Effector CD4-positive, alpha-beta T cell (primary cell): ENCODE data around the gene TRIP6.
"Not testable (repeated sequence)": the region's sequence is repeated elsewhere in the genome, so short reads cannot be mapped to it uniquely, and the experiment has no call there.

Experiments
- DNase-seq: peaks from one replicate; pipeline ENCODE4 v3.0.0-alpha.2; 2020

Gene TRIP6

DNA sequence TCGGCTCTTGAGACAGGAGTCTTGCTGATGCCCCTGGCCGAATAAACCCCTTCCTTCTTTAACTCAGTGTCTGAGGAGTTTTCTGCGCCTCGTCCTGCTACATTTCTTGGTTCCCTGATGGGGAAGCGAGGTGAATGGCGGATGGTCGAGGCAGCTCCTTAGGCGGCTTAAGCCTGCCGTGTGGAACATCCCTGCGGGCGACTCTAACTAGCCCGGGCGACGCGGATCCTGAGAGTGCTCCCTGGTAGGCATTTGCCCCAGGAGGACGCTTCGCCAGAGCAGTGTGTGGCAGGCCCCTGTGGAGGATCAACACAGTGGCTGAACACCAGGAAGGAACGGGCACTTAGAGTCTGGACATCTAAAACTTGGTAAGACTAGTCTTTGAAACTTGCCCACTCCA is 27.8 kb upstream of the TRIP6 start:
- no peak for DNase-seq

DNA sequence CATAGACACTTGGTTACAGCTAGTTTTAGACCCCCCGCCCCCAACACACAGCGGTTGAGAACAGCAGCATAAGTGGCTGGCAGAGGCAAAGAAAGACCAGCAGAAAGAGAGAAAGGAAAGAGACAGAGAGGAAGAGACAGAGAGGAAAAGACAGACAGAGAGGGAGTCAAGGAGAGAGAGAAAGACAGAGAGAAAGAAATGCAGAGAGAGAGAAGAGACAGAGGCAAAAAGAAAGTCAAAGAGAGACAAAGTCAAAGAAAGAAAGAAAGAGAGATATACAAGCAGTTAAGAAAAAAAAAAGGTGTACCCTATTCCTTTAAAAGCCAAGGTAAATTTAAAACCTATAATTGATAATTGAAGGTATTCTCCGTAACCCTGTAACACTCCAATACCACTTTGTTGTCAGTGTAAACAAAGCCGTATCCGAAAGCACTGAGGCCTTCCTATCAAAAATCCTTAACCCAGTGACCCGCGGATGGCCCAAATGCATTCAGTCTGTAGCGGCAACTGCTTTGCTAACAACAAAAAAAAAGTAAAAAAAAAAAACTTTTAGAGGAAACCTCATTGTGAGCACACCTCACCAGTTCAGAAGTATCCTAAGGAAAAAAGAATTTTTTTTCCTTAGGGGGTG is 26.6 kb upstream of the TRIP6 start:
- no peak for DNase-seq

DNA sequence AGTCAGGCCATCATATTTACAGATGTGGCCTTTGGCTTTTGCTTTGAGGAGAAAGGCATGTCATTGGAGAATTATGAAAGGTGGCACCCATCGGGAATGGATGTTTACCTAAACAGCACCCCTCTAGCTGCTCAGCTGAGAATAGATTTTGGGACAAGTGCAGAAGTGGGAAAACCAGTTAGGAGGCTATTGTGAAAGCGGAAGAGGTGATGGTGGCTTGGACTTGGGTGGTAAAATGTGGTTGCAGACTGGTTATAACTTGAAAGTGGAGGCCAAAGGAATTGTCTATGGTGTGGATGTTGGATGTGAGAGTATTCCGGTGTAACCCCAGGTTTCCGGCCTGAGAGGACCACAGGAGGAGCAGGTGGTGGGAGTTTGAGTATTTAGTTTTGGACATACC is 19.8 kb upstream of the TRIP6 start:
- DNase-seq, result no peak

DNA sequence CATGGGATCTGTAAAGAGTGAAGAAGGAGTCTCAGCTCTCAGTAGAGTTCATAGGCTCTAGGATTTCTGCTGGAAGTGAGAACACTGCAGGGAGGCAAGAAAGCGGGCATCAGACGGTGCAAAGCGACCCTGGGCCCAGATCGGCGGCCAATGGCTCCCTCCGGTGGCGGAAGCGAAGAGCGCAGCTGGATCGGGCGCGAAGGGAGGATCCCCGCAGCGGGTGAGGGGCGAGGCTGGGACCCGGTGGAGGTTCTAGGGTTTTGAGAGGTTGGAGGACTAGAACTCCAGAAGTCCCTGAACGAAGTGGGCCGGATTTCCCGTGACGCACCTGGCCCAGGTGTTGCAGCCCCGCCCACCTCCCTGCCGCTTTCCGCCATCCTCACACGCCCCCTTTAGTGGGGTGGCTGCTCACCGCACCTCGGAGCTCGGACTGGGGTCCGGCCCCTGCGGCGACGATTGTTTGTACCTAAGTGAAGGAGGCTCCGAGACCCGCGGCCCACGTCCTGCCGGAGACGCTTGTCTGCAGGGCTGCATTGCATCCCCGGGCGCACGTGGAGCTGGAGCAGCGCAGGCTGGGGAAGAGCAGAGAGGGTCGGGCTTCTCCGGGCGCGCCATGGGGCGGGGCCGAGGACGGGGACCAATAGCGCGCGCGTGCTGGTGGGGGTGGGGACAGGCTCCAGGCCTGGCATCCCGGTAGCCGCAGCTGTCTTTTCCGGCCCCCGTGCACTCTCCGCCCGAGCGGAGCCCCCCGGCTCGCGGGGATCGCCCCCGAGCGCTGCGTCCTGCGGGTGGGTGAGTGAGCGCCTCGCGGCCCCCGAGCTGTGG is 14.9 kb upstream of the TRIP6 start, which contains the start of gene SLC12A9:
Gene SLC12A9 (plus strand): TSS at position 666 of the 825 bp plus-strand sequence. CDS start 1,485 bp downstream, outside the sequence.
- DNase-seq, result peak; percentile 78

DNA sequence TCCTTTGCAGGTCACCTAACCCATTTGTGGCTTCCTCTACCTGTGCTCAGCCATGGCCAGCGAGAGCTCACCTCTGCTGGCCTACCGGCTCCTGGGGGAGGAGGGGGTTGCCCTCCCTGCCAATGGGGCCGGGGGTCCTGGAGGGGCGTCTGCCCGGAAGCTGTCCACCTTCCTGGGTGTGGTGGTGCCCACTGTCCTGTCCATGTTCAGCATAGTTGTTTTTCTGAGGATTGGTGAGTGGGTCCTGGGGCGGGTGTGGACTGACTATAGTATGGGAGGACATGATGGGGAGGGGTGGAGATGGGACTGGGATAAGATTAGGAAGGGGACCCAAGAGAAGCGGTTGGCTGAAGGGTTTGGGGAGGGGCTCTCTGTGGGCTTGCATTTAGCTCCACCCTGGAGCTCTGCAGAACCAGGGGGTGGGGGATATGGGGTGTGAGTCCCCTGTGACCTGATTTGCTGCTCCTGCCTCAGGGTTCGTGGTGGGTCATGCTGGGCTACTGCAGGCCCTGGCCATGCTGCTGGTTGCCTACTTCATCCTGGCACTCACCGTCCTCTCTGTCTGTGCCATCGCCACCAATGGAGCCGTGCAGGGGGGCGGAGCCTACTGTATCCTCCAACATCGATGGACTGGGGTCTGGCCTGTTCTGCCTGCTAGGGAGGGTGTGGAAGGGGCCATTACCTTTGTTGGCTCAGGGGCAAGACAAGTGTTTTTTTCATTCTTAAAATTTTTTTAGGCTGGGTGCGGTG is 12.9 kb upstream of the TRIP6 start:
- DNase-seq, result no peak

DNA sequence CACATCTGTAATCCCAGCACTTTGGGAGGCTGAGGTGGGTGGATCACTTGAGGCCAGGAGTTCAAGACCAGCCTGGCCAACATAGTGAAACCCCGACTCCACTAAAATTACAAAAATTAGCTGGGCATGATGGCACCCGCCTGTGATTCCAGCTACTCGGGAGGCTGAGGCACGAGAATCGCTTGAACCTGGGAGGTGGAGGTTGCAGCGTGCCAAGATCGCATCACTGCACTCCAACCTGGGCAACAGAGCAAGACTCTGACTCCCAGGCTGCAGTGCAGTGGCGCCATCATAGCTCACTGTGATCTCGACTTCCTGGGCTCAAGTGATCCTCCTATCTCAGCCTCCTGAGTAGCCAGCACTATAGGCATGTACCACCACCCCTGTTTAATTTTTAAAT is 12.3 kb upstream of the TRIP6 start:
- not testable (repeated sequence) for DNase-seq

DNA sequence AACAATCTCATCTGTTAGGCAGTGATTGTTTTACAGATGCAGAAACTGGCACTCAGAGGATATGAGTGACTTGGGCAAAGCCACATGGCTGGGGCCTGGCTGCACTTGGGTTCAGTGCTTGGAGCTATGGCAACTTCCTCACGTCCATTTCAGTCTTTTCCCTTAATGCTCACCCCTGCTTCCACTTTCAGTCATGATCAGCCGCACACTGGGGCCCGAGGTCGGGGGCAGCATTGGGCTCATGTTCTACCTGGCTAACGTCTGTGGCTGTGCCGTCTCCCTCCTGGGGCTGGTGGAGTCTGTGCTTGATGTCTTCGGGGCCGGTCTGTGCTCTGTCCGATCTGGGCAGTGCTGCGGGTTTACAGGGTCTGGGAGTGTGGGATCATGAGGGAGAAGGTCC is 11.7 kb upstream of the TRIP6 start:
- DNase-seq, result no peak

DNA sequence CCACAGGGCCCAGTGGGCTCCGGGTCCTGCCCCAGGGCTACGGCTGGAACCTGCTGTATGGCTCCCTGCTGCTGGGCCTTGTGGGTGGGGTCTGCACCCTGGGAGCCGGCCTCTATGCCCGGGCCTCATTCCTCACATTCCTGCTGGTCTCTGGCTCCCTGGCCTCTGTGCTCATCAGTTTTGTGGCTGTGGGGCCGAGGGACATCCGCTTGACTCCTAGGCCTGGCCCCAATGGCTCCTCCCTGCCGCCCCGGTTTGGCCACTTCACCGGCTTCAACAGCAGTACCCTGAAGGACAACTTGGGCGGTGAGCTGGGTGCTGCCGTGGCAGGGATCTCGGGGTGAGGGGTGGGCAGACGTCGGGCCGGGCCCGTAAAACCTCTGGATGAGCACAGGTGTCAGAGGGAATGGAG is 10.3 kb upstream of the TRIP6 start:
- DNase-seq, result no peak

DNA sequence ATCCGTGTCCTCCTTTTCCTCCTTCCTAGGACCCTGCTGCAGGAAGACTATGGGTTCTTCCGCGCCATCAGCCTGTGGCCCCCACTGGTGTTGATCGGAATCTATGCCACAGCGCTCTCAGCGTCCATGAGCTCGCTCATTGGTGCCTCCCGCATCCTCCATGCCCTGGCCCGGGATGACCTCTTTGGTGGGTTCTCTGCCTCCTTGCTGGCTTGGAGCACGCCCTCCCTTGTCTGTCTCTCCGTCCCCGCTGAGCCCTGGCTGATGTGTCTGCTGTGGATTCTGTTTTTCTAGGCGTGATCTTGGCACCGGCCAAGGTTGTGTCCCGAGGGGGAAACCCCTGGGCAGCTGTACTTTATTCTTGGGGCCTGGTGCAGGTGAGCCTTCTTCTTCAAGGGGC is 7.3 kb upstream of the TRIP6 start:
- no peak for DNase-seq

DNA sequence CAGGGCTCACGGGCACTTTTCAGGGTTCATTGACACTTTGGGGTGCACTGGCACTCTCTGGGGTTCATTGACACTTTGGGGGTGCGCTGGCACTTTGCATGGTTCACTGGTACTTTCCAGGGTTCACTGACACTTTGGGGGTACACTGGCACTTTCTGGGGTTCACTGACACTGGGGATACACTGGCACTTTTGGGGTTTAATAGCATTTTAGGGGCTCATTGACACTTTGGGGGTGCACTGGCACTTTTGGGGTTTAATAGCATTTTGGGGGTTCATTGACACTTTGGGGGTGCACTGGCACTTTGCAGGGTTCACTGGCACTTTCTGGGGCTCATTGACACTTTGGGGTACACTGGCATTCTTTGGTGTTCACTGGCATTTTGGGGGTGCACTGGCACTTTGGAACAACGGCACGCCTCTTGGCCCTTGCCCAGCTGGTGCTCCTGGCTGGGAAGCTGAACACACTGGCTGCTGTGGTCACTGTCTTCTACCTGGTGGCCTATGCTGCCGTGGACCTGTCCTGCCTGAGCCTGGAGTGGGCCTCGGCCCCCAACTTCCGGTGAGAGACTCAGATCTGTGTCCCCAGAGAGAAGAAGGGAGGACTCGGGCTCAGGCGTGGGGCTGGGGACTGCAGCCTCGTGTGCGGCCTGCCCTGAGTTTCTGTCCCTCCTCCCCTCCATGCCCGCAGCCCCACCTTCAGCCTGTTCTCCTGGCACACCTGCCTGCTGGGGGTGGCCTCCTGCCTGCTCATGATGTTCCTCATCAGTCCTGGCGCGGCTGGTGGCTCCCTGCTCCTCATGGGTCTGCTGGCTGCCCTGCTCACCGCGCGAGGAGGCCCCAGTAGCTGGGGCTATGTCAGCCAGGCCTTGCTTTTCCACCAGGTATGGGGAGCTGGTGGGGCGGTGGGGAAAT is 6.2 kb upstream of the TRIP6 start:
- no peak for DNase-seq

DNA sequence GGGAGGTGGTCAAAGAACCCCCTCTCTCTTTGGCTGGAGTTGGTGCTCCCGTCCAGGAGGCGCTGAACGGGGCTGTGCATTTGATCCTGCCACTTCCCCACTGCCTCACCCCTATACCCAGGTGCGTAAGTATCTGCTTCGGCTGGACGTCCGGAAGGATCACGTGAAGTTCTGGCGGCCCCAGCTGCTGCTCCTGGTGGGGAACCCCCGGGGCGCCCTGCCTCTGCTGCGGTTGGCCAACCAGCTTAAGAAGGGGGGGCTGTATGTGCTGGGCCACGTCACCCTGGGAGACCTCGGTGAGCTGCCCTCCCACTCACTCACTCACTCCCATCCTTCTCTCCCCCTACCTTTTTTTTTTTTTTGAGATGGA is 5.6 kb upstream of the TRIP6 start:
- no peak for DNase-seq

DNA sequence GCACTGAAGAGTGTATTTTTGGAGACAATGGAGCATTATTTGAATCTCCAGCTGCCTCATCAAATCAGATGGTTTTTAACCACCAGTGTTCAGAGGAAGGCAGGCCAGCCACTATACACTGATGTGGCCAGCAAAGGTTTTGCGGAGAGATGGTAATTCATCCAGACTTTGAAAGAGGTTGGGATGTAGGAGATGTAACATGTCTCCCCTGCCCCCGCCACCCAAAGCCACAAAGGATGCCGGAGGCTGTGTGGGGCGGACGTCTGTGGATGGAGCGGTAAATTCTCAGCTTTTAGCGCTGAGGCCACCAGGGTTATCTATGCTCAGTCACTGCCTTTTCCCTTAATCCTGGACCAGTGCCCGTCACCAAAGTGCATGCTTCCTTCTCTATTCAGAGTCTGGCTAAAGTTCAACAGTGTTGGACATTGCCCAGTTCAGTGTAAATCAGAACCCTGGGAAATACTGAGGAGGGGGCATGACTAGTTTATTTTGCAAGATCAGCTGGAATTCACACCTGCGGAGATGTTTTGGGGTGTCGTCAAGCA is 3.7 kb upstream of the TRIP6 start:
- no peak for DNase-seq

DNA sequence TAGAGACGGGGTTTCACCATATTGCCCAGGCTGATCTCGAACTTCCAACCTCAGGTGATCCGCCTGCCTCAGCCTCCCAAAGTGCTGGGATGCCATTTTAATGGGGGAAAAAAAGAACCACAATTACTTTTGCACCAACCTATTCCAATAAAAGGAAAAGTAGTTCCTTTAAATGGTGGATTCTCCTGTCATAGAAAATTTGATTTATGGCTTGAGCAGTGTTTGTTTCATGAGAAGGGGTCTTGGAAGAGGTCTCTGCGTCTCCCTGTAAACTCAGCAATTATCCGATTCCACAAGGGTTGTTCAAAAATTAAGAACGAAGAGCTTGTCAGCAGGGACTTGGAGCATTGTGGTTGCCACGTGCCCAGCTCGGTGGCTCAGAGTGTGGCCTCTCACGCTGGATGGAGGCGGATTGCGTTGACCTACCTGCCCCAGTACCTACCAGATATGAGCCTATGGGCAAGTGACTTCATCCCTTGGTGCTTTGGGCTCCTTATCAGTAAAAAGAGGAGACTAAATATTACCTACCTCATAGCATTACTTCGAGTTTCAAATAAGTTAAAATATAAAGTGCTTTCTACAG is 2.8 kb upstream of the TRIP6 start:
- no peak for DNase-seq

DNA sequence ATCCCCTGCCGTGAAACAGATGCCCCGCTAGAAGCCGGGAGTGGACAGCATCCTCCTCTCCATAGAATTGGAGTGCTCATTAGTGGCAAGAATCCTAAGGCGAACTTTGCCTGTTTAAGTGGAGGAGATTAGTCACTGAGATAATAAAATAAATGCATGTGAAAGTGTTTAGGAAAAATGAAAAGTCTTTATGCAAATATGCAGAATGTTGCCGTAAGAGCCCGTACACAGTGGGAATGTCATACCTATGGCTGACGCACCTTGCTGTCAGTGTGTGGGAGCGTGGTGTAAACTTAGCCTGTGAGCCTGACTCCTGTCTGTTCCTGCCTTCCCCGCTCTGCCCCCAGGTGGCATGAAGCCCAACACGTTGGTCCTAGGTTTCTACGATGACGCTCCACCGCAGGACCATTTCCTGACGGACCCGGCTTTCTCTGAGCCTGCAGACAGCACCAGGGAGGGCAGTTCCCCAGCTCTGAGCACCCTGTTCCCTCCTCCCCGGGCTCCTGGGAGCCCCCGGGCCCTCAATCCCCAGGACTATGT is 1.7 kb upstream of the TRIP6 start:
- no peak for DNase-seq

DNA sequence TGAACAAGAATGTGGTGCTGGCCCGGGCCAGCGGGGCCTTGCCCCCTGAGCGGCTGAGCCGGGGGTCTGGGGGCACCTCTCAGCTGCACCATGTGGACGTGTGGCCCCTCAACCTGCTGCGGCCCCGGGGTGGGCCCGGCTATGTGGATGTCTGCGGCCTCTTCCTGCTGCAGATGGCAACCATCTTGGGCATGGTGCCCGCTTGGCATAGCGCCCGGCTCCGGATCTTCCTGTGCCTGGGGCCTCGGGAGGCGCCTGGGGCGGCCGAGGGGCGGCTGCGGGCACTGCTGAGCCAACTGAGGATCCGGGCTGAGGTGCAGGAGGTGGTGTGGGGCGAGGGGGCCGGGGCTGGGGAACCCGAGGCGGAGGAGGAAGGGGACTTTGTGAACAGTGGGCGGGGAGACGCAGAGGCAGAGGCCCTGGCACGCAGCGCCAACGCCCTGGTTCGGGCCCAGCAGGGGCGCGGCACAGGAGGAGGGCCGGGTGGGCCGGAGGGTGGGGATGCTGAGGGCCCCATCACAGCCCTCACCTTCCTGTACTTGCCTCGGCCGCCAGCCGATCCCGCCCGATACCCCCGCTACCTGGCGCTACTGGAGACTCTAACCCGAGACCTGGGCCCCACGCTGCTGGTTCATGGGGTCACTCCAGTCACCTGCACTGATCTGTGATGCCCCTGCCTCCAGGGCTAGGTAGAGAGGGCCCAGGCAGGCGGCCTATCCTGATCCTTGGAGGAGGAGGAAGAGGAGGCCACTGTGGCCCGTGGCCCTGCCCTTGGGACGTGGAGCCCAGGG is 1.1 kb upstream of the TRIP6 start:
- DNase-seq, result no peak

DNA sequence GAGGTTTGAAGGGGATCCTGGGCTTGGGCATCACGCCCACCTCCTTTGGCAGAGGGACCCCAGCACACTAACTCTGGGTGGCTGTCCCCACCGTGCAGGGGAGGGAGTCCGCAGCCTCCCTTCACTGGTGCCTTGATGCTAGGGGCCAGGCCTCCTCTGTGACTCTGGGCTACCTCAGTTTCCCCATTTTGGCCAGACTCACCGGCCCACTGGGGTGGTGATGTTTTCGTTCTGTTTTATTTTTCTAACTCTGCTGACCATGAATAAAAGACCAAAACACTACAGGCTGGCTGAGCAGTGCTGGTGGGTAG is 503 bp upstream of the TRIP6 start:
- no peak for DNase-seq

DNA sequence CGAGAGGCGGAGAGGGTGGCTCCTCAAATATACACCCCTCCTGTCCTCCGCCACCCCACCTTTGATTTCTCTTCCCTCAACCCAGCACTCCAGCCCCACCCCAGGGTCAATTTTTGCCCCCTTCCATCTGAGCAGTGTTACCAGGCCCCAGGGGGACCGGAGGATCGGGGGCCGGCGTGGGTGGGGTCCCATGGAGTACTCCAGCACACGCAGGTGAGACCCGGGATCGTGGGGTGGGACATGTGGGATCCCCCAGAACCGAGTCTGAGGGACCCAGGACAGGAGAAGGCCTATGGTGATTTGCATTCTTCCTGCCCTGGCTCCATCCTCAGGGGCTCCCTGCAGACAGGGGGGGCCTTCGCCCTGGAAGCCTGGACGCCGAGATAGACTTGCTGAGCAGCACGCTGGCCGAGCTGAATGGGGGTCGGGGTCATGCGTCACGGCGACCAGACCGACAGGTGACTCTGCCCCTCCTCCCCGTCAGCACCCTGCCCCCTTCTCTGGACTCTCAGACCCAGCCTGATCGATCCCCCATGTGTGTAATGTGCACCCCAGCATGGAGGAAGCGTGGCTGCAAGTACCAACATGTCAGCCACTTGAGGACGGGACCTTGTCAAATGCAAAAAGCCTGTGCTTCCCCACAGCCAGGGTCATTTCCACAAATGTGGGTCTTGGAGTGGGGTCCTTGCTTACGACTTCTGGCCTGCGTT is 744 bp downstream of the TRIP6 start:
- DNase-seq, result no peak

DNA sequence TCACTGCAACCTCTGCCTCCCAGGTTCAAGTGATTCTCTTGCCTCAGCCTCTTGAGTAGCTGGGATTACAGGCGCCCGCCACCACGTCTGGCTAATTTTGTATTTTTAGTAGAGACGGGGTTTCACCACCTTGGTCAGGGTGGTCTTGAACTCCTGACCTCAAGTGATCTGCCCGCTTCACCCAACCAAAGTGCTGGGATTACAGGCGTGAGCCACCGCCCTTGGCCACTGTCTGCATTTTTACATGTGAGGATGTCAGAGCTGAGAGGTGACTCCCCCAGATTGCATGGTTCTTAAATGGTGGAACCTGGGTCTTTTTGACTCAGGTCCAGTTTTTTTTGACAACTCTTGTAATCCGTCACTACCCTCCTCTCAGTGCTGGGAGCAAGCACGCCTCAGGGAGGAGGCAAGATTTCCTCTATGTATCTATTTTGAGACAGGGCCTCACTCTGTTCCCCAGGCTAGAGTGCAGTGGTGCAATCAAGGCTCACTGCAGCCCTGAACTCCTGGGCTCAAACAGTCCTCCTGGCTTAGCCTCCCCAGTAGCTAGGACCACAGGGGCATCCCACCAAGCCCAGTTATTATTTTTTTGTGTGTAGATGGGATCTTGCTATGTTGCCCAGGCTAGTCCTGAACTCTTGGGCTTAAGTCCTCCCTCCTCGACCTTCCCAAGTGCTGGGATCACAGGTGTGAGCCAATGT is 6.6 kb downstream of the TRIP6 start:
- no peak for DNase-seq

DNA sequence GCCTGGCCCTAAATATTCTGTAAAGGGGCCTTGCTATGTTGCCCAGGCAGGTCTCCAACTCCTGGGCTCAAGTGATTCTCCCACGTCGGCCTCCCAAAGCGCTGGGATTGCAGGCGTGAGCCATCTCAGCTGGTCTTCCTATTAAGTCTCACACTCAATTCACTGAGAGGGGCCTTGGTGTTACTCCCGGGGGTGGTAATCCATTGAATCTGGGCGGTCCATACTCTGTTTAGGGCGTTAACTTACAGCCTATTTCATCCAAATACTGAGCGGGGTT is 7.1 kb downstream of the TRIP6 start:
- DNase-seq, result no peak
